HG03025 (cell line): ENCODE data around the gene MGLL.
A peak's percentile ranks its signal among the peaks of the same experiment; 100 is the strongest.

ENCODE experiments used
- ATAC-seq: cut with Tn5 transposase; IDR thresholded peaks from one replicate; pipeline ENCODE4 v1.9.1; 2021; ENCODE audit warnings: mild to moderate bottlenecking, moderate library complexity; ENCODE audit not compliant: unreplicated experiment, low FRiP score

Gene MGLL

GRCh38 chr3:127835993-127836882 is 13.9 kb upstream of the MGLL start:
- ATAC-seq, result peak; percentile 75

- no peak for ATAC-seq
Measured at GRCh38 chr3:127834771-127835170, 12.5 kb upstream of the MGLL start.

GRCh38 chr3:127833281-127834032 is 11.1 kb upstream of the MGLL start:
- no peak for ATAC-seq

- no peak for ATAC-seq
Measured at GRCh38 chr3:127831723-127832172, 9.4 kb upstream of the MGLL start.

GRCh38 chr3:127829537-127829936 is 7.2 kb upstream of the MGLL start:
- no peak for ATAC-seq

GRCh38 chr3:127827808-127828207 is 5.5 kb upstream of the MGLL start:
- no peak for ATAC-seq

GRCh38 chr3:127825756-127826155 is 3.4 kb upstream of the MGLL start:
- ATAC-seq, result no peak

GRCh38 chr3:127824151-127824825 is 2.0 kb upstream of the MGLL start:
- ATAC-seq, result no peak

GRCh38 chr3:127823426-127823857 is 1.1 kb upstream of the MGLL start:
- peak; percentile 4 for ATAC-seq

- ATAC-seq, result peak; percentile 53
Measured at GRCh38 chr3:127822682-127823425, 539 bp upstream of the MGLL start.

- no peak for ATAC-seq
Measured at GRCh38 chr3:127821394-127821793, 921 bp downstream of the MGLL start.

GRCh38 chr3:127820826-127821313 is 1.4 kb downstream of the MGLL start:
- no peak for ATAC-seq

GRCh38 chr3:127820221-127820825 is 2.0 kb downstream of the MGLL start:
- ATAC-seq, result no peak

GRCh38 chr3:127819656-127820055 is 2.7 kb downstream of the MGLL start:
- ATAC-seq, result no peak

- no peak for ATAC-seq
Measured at GRCh38 chr3:127819086-127819485, 3.2 kb downstream of the MGLL start.

- ATAC-seq, result no peak
Measured at GRCh38 chr3:127817406-127817841, 4.9 kb downstream of the MGLL start.

- no peak for ATAC-seq
Measured at GRCh38 chr3:127816783-127817405, 5.4 kb downstream of the MGLL start.

GRCh38 chr3:127815641-127816605 is 6.4 kb downstream of the MGLL start:
- ATAC-seq, result no peak
